Stromal cell of bone marrow (primary cell): ENCODE results near the gene EDDM3A.

ENCODE experiments used
- DNase-seq: peaks from one replicate; pipeline ENCODE4 v3.0.0-alpha.2; 2012; ENCODE audit warnings: low read depth

The EDDM3A gene

DNA sequence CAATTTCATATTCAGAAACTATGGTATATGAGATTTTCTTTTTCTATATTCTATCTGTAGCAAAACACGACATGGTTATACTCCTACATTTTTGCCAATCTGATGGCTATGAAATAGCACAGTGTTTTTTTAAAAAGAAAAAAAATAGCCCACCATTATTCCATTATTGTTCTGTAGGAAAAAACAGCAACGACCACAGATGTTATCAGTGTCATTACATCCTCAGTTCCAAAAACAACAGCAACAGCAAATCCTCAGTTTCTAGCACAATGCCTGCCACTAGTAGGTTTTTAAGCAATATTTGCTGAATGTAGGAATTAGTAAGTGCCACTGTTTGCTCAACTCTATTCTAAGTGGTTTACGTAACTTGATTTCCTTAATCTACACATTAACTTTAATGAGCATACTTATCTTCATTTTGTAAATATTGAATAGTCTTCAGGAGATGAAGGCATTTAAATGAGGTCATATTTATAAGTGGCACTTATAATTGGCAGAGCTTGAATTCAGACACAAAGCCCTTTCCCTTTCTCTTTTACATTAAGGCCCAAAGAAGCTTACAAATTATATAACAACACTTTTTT, 43.6 kb downstream of the EDDM3A start:
- DNase-seq, result no peak

DNA sequence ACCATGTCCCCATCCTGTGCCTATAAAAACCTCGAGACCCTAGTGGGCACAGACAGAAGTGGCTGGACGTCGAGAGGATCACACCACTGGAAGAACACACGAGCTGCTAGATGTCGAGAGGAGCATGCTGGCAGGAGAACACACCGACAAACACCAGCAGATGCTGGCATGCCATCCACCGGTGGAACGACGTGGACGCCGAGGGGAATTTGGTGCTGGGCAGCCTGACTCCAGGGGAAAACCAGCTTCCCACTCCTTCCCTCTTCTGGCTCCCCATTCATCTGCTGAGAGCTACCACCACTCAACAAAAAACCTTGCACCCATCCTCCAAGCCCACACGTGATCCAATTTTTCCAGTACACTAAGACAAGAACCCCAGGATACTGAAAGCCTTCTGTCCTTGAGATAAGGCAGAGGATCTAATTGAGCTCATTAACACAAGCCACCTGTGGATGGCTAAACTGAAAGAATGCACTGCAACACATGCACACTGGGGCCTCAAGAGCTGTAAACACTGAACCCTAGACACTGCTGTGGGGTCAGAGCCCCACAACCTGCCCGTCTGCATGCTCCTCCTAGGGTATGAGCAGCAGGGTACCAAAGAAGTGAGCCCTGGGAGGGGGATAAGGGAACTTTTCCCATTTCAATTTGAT, 44.9 kb downstream of the EDDM3A start:
- no peak for DNase-seq

DNA sequence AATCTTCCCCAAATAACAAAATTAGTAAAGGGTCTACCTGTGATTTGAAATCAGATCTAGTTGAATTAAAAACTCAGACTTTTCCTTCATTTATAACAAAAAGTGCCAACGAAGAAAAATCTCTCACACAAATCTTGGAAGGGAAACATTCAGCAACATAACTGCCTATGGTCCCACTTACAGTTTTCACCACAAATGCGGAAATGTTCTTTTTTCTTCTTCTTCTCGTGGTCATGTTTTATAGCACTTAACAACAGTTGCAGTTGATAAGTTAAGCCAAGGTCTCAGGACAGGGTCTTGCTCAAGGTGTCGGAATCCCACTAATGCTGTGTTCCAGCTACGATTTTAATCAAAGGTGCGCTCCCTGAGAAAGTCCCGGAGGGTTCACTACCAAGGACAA, 45.5 kb downstream of the EDDM3A start:
- no peak for DNase-seq

DNA sequence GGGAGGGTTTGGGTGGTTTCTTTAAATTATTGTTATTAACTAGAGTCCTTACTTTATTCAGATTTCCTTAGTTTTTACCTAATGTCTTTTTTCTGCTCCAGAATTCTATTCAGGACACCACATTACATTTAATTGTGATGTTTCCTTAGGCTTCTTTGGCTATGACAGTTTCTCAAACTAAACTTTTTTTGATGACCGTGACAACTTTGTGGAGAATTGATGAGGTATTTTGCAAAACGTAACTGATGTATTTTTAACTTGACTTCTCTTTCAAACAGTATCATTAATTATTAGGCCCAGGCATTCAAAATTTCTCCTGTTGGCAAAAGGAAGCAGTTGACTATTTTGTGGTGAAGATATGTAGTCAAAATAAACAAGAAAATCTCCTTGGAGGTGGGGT, 45.9 kb downstream of the EDDM3A start:
- no peak for DNase-seq

DNA sequence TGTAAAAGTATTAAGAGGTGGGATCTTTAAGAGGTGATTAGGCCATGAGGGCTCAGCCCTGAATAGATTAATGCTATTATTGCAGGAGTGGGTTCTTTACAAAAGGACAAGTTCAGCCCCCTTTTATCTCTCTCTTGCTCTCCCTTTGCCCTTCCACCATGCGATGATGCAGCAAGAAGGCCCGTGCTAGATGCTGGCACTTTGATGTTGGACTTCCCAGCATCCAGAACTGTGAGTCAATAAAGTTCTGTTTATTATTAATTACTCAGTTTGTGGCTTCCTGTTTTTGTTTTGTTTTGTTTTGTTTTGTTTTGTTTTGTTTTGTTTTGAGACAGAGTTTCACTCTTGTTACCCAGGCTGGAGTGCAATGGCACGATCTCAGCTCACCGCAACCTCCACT, 46.9 kb downstream of the EDDM3A start:
- DNase-seq, result no peak

DNA sequence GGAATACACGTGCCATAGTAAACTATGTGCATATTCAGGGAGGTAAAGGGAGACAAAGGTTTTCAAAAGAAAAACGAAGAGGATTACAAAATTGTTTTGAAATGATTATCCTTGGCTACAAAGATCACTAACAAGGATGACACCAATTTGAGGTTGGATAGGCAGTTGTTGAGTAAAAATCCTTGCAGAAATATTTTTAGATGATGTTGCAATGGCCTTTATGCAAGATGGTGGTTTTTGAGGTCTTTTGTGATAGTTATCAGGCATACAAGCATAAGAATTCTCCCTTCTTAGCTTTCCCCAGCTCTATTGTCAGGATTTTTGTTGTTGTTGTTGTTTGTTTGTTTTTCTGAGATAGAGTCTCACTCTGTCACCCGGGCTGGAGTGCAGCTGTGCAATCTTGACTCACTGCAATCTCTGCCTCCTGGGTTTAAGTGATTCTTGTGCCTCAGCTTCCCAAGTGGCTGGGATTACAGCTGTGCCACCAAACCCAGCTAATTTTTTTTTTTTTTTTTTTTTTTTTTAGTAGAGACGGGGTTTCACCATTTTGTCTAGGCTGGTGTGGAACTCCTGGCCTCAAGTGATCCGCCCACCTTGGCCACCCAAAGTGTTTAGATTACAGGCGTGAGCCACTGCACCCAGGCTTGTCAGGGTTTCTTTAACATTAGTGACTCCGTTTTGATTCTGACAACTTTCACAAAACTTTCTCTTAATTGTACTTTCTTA, 49.1 kb downstream of the EDDM3A start:
- no peak for DNase-seq

DNA sequence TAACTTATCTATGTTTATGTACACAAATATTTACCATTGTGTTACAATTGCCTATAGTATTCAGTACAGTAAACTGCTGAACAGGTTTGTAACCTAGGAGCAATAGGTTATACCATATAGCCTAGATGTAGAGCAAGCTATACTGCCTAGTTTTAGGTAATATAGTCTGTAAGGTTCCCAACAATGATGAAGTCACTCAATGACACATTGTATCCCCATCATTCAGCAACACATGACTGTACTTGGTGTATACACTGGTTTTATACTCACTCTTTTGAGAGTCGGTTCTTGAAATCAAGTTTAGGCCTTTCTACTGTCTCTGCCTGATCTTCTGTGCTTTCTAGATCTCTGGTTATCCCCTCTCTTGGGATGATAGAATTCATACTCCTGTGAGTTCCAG, 51.5 kb downstream of the EDDM3A start:
- no peak for DNase-seq
